Measurements from ENCODE around the gene ADORA3. TPM values are rescaled to one million over a fixed set of nuclear protein-coding genes. Genes with fewer than 3 reads are reported as not detected.

Gene ADORA3
- total and polyA plus RNA-seq, 2 donors (not counting 3 experiments of a cell fraction or from before 2014, with no cell fraction given) = 0.31 TPM; not detected in 1

DNA sequence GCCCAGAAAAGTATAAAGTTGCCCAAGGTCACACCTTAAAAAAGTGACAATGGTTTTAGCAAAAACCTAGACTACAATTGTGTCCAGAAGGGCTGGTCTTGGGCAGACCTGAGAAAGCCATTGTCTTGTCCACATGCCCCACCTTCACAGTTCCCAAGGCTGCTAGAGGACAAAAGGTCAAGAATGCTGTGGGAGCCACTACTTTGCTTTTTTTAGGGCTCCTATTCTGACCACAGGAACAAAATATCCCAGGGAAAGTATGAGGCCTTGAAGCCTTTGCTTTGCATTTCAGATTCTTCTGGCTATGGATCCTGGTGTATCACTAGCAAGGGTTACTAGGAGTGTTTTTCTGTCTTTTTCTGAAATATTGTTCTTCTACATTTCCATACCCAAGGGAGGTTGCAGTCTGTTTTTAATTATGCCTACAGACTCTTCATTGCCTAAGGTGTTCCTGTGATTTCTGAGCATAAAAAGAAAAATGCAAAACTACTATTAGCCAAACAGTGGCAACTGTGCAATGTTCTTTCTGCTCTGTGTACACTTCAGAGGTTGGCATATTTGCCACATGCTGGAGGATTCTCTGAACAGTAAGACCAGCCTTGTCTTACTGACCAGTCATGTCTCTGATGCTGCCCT, 18.9 kb downstream of the ADORA3 start:
- no peaks in the 10 kb centered on the region for H3K36me3 ChIP-seq (ENCODE audit: control insufficient read depth in 2 of 2, extremely low read depth in 1 of 2, insufficient read depth in 2 of 2, low read length in 2 of 2)
- CTCF ChIA-PET = interaction anchor here (1.1 to 2.1 kb wide), 4 partner anchors 11 to 263 kb away, joined by 3 to 12 read pairs (median 4); no protein-coding TSS in a partner anchor
- TF ChIP-seq JUN (IDR thresholded peaks at IDR 0.05; ENCODE audit: borderline replicate concordance, insufficient read depth, insufficient read length, low read depth) = no peak
- no peak for TF ChIP-seq FOS (IDR thresholded peaks at IDR 0.05; ENCODE audit: borderline replicate concordance, insufficient read depth, low read length)
- no peak for TF ChIP-seq EZH2 (IDR thresholded peaks at IDR 0.05; ENCODE audit: borderline replicate concordance, low read depth, low read length, severe bottlenecking)
- TF ChIP-seq POLR2A (IDR thresholded peaks at IDR 0.05; ENCODE audit: low read depth, low read length) = no peak
- no peak for TF ChIP-seq POLR2AphosphoS5 (IDR thresholded peaks at IDR 0.05; ENCODE audit: insufficient read depth, low read depth, low read length)
- TF ChIP-seq, protein P1, sequence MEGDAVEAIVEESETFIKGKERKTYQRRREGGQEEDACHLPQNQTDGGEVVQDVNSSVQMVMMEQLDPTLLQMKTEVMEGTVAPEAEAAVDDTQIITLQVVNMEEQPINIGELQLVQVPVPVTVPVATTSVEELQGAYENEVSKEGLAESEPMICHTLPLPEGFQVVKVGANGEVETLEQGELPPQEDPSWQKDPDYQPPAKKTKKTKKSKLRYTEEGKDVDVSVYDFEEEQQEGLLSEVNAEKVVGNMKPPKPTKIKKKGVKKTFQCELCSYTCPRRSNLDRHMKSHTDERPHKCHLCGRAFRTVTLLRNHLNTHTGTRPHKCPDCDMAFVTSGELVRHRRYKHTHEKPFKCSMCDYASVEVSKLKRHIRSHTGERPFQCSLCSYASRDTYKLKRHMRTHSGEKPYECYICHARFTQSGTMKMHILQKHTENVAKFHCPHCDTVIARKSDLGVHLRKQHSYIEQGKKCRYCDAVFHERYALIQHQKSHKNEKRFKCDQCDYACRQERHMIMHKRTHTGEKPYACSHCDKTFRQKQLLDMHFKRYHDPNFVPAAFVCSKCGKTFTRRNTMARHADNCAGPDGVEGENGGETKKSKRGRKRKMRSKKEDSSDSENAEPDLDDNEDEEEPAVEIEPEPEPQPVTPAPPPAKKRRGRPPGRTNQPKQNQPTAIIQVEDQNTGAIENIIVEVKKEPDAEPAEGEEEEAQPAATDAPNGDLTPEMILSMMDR (IDR thresholded peaks at IDR 0.05; ENCODE audit: extremely low read depth in 1 of 2, insufficient read depth in 1 of 2, low read depth in 1 of 2, low read length in 2 of 2) = no peak
- TF ChIP-seq GATA2 (IDR thresholded peaks at IDR 0.05; ENCODE audit: insufficient read depth, insufficient read length, low read depth, low read length) = no peak
- no peak for TF ChIP-seq MYC (IDR thresholded peaks at IDR 0.05; ENCODE audit: low read depth, low read length)
- TF ChIP-seq, protein P2, sequence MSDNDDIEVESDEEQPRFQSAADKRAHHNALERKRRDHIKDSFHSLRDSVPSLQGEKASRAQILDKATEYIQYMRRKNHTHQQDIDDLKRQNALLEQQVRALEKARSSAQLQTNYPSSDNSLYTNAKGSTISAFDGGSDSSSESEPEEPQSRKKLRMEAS (IDR thresholded peaks at IDR 0.05; ENCODE audit: insufficient read depth, insufficient read length) = no peak
- POLR2A ChIA-PET = no interaction called here
- no peak for DNase-seq (ENCODE audit: low read depth, low spot score)
- H3K4me2 ChIP-seq (ENCODE audit: insufficient read depth, low read length) = no peak overlapping the region
- BruUV-seq (replicated peaks) = no TSS peak
- peaks cover 2 to 10% of the 10 kb centered on the region in 2 experiments for H3K27me3 ChIP-seq (ENCODE audit: control insufficient read depth in 2 of 2, insufficient read depth in 2 of 2, low read length in 2 of 2)
- FAIRE-seq = no peak
- H3K9me1 ChIP-seq (replicated peaks; ENCODE audit: control insufficient read depth, extremely low read depth, insufficient read depth, low read length) = no peaks in the 10 kb centered on the region
- intact Hi-C loops (cut with micrococcal nuclease) = loop anchor here (5.0 kb wide), 1 partner anchor 883 kb away; no protein-coding TSS in a partner anchor
- H3K4me1 ChIP-seq (ENCODE audit: control insufficient read depth, extremely low read depth, insufficient read depth, low read length) = no peaks in the 10 kb centered on the region
- H4K20me1 ChIP-seq (replicated peaks; ENCODE audit: control insufficient read depth, extremely low read depth, insufficient read depth, low read length) = no peaks in the 10 kb centered on the region
- H3K79me2 ChIP-seq (ENCODE audit: control insufficient read depth, insufficient read depth, low read length) = no peaks in the 10 kb centered on the region
- no peak overlapping the region for H3K9ac ChIP-seq (replicated peaks; ENCODE audit: extremely low read depth, insufficient read depth, low read length)
- no peak overlapping the region for H3K27ac ChIP-seq (ENCODE audit: insufficient read depth, low read depth, low read length)
- dilution Hi-C loops (cut with MboI; ENCODE audit: extremely low pct_ligation_motif_present, low sequenced_read_pairs) = no loop called here
- no peak overlapping the region for H3K4me3 ChIP-seq (replicated peaks in 1 of 3; ENCODE audit: insufficient read depth in 1 of 3, low read depth in 1 of 3, low read length in 3 of 3)
- H2AFZ ChIP-seq (ENCODE audit: low read depth, low read length) = no peak overlapping the region
- no peaks in the 10 kb centered on the region for H3K9me3 ChIP-seq (replicated peaks; ENCODE audit: control insufficient read depth, insufficient read depth, low read length)
